Smooth muscle cell (in vitro differentiated cells): Measurements from ENCODE around the gene LMF2. TPM values are rescaled to one million over a fixed set of nuclear protein-coding genes. Genes with fewer than 3 reads are reported as not detected.
A peak's percentile ranks its signal among the peaks of the same experiment; 100 is the strongest.

Experiments
- DNase-seq: peaks from one replicate; lab custom pipeline; 2025; ENCODE audit not compliant: unreplicated experiment; lab: John Stamatoyannopoulos, UW
- H2AFZ ChIP-seq: fragments of 200-600 bp; sonication (generic); 2 replicates; pipeline ENCODE4 v1.6.0; 2016; ENCODE audit warnings: antibody characterized with exemption, low read depth, mild to moderate bottlenecking
- H3F3A ChIP-seq: fragments of 200-600 bp; sonication (generic); 2 replicates; pipeline ENCODE4 v1.6.0; 2017; ENCODE audit warnings: antibody characterized with exemption, low read depth
- H3K27ac ChIP-seq: fragments of 200-600 bp; sonication (generic); 2 replicates; pipeline ENCODE4 v1.5.1; 2016; ENCODE audit warnings: low read depth, mild to moderate bottlenecking
- H3K27me3 ChIP-seq: fragments of 200-600 bp; sonication (generic); 2 replicates; pipeline ENCODE4 v1.6.1; 2016; ENCODE audit warnings: low read depth, mild to moderate bottlenecking
- H3K36me3 ChIP-seq: fragments of 200-600 bp; sonication (generic); 2 replicates; pipeline ENCODE4 v1.5.1; 2016; ENCODE audit warnings: low read depth
- H3K4me1 ChIP-seq: fragments of 200-600 bp; sonication (generic); 2 replicates; pipeline ENCODE4 v1.5.1; 2016; ENCODE audit warnings: low read depth
- H3K4me2 ChIP-seq: fragments of 200-600 bp; sonication (generic); 2 replicates; pipeline ENCODE4 v1.6.0; 2016; ENCODE audit warnings: mild to moderate bottlenecking
- H3K4me3 ChIP-seq: fragments of 200-600 bp; sonication (generic); 2 replicates; pipeline ENCODE4 v1.5.1; 2016; ENCODE audit warnings: mild to moderate bottlenecking
- H3K79me2 ChIP-seq: fragments of 200-600 bp; sonication (generic); 2 replicates; pipeline ENCODE4 v1.6.0; 2016; ENCODE audit warnings: low read depth, mild to moderate bottlenecking
- H3K9ac ChIP-seq: fragments of 200-600 bp; sonication (generic); 2 replicates; pipeline ENCODE4 v1.6.0; 2016; ENCODE audit warnings: low read depth
- H3K9me3 ChIP-seq: fragments of 200-600 bp; sonication (generic); replicated peaks from 2 replicates; pipeline ENCODE4 v1.5.1; 2016; ENCODE audit warnings: low read depth
- H4K20me1 ChIP-seq: fragments of 200-600 bp; sonication (generic); 2 replicates; pipeline ENCODE4 v1.6.0; 2016; ENCODE audit warnings: low read depth
- WGBS: methylation state at CpG from one replicate; pipeline ENCODE4 v1.1.7; 2016; ENCODE audit warnings: low lambda C conversion rate; 5-methylcytosine and 5-hydroxymethylcytosine counted together
- polyA plus RNA-seq: library from polyadenylated mRNA; unstranded; fragments of >200 nt; fragmentation: Nextera tagmentation; extraction: Ambion mirVana; gene quantifications from 2 replicates; pipeline ENCODE4 v1.2.1, GENCODE V29; 2016
- total RNA-seq: library from RNA; depleted of rRNA; stranded (reverse); fragments of >200 nt; gene quantifications from 2 replicates; pipeline ENCODE4 v1.2.3, GENCODE V29; 2014
- TF ChIP-seq, protein P1 (sequence below): fragments of 200-600 bp; sonication (generic); IDR thresholded peaks from 2 replicates; pipeline ENCODE4 v1.5.1; 2017; ENCODE audit warnings: borderline replicate concordance, mild to moderate bottlenecking, antibody characterized with exemption; ENCODE audit not compliant: insufficient read depth, poor library complexity, severe bottlenecking

The LMF2 gene
- total and polyA plus RNA-seq, 2 experiments from 2014 or later: 53.5 to 130 TPM

GRCh38 chr22:50508897-50509296, 1.4 kb upstream of the LMF2 start:
- H3K79me2 ChIP-seq: peaks cover 72% of the 10 kb centered on the region

GRCh38 chr22:50507991-50508884, 736 bp upstream of the LMF2 start, which contains the start of gene NCAPH2:
Gene NCAPH2, plus strand, starts transcription at chr22:50508224. Its CDS starts 114 bp downstream, at chr22:50508338.
- Histone ChIP-seq H3K9me3 (no peaks in the 10 kb centered on the region), H3K4me3 (peak within 1 kb of the TSS; percentile 99), H2AFZ (peak within 1 kb of the TSS; percentile 79), H3F3A (peaks cover 6% of the 10 kb centered on the region), H3K9ac (peak within 1 kb of the TSS; percentile 89), H3K4me2 (peak within 1 kb of the TSS; percentile 95), H4K20me1 (peaks cover 15% of the 10 kb centered on the region), H3K27me3 (no peaks in the 10 kb centered on the region), H3K36me3 (no peaks in the 10 kb centered on the region), H3K79me2 (peaks cover 65% of the 10 kb centered on the region), H3K4me1 (peaks cover 12% of the 10 kb centered on the region), H3K27ac (peak within 1 kb of the TSS; percentile 87)
- peak; percentile 96 for DNase-seq
- TF ChIP-seq, protein P1, sequence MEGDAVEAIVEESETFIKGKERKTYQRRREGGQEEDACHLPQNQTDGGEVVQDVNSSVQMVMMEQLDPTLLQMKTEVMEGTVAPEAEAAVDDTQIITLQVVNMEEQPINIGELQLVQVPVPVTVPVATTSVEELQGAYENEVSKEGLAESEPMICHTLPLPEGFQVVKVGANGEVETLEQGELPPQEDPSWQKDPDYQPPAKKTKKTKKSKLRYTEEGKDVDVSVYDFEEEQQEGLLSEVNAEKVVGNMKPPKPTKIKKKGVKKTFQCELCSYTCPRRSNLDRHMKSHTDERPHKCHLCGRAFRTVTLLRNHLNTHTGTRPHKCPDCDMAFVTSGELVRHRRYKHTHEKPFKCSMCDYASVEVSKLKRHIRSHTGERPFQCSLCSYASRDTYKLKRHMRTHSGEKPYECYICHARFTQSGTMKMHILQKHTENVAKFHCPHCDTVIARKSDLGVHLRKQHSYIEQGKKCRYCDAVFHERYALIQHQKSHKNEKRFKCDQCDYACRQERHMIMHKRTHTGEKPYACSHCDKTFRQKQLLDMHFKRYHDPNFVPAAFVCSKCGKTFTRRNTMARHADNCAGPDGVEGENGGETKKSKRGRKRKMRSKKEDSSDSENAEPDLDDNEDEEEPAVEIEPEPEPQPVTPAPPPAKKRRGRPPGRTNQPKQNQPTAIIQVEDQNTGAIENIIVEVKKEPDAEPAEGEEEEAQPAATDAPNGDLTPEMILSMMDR: no peak
- 3% methylated on average over 57 of the region's 76 CpGs for WGBS

More at GRCh38 chr22:50508897-50509296, 1.4 kb upstream of the LMF2 start:
- Histone ChIP-seq H3K9ac (peak overlapping the region; percentile 85), H2AFZ (peak overlapping the region; percentile 36), H3K4me3 (peak overlapping the region; percentile 76), H3K36me3 (no peaks in the 10 kb centered on the region), H3K9me3 (no peaks in the 10 kb centered on the region), H3K27me3 (no peaks in the 10 kb centered on the region), H3K4me1 (peaks cover 12% of the 10 kb centered on the region), H3F3A (peaks cover 6% of the 10 kb centered on the region), H4K20me1 (peaks cover 21% of the 10 kb centered on the region), H3K4me2 (peak overlapping the region; percentile 95), H3K27ac (peak overlapping the region; percentile 87)
- DNase-seq: no peak
- TF ChIP-seq, protein P1: no peak
- 55% methylated on average over 3 of the region's 3 CpGs for WGBS

- H3K79me2 ChIP-seq: peaks cover 51% of the 10 kb centered on the region
- 41% methylated on average over 19 of the region's 21 CpGs for WGBS
- DNase-seq: no peak
These were observed 686 bp downstream of the LMF2 start for GRCh38 chr22:50506611-50507420.

More at GRCh38 chr22:50506611-50507420, 686 bp downstream of the LMF2 start:
- H3K4me2 ChIP-seq: peak overlapping the region; percentile 95
- H3K27ac ChIP-seq: peak overlapping the region; percentile 64
- H3K9me3 ChIP-seq: no peaks in the 10 kb centered on the region
- H3K27me3 ChIP-seq: no peaks in the 10 kb centered on the region
- TF ChIP-seq, protein P1: no peak
- H3K4me1 ChIP-seq: peaks cover 12% of the 10 kb centered on the region
- peak overlapping the region; percentile 79 for H2AFZ ChIP-seq
- H3F3A ChIP-seq: peaks cover 6% of the 10 kb centered on the region
- H4K20me1 ChIP-seq: peaks cover 6% of the 10 kb centered on the region
- peak overlapping the region; percentile 89 for H3K9ac ChIP-seq
- peak overlapping the region; percentile 99 for H3K4me3 ChIP-seq
- no peaks in the 10 kb centered on the region for H3K36me3 ChIP-seq
